Measurements from ENCODE around the gene HMBS. TPM values are rescaled to one million over a fixed set of nuclear protein-coding genes. Genes with fewer than 3 reads are reported as not detected.

Gene HMBS
- polyA plus RNA-seq, 1 donor (not counting 4 experiments of a cell fraction or from before 2014, with no cell fraction given) = 48.7 TPM

DNA sequence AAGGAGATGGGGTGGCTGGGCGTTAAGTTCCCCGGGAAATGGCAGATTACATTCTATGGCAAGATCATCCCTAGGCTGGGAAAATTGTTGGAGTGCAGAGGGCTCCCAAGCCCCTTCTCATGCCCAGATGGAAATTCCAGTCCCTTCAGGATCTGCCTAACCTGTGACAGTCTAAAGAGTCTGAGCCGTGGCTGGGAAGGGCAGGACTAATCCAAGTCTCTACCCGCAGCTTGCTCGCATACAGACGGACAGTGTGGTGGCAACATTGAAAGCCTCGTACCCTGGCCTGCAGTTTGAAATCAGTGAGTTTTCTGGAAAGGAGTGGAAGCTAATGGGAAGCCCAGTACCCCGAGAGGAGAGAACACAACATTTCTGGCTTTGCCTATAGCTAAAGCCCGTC lies 3.7 kb downstream of the HMBS start:
- no peak overlapping the region for H2AFZ ChIP-seq (ENCODE audit: control insufficient read depth, low read length)
- peaks cover 24 to 25% of the 10 kb centered on the region in 2 experiments for H3K36me3 ChIP-seq (ENCODE audit: control insufficient read depth in 2 of 2, extremely low read depth in 1 of 2, insufficient read depth in 2 of 2, low read length in 2 of 2)
- no peak for DNase-seq (ENCODE audit: low read depth, low spot score)
- H3K27ac ChIP-seq (ENCODE audit: control insufficient read depth, insufficient read depth, low read length) = no peak overlapping the region
- no peaks in the 10 kb centered on the region for H3K9me3 ChIP-seq (ENCODE audit: control insufficient read depth, low read depth, low read length)
- H3K9ac ChIP-seq (ENCODE audit: control insufficient read depth, extremely low read depth, insufficient read depth, low read length) = no peak overlapping the region
- no peaks in the 10 kb centered on the region for H3K9me1 ChIP-seq (ENCODE audit: control insufficient read depth, extremely low read depth, insufficient read depth, low read length)
- no peaks in the 10 kb centered on the region for H3K27me3 ChIP-seq (ENCODE audit: control insufficient read depth, extremely low read depth, insufficient read depth, low read length)
- FAIRE-seq = no peak
- peaks cover 33% of the 10 kb centered on the region for H3K4me1 ChIP-seq (ENCODE audit: control insufficient read depth, extremely low read depth, insufficient read depth, low read length)
- no peaks in the 10 kb centered on the region for H4K20me1 ChIP-seq (ENCODE audit: control insufficient read depth, extremely low read depth, insufficient read depth, low read length)
- dilution Hi-C loops (cut with MboI; ENCODE audit: extremely low pct_ligation_motif_present, low sequenced_read_pairs) = no loop called here
- H3K79me2 ChIP-seq (ENCODE audit: control insufficient read depth, insufficient read depth, low read length) = peaks cover 32% of the 10 kb centered on the region
- H3K4me3 ChIP-seq (ENCODE audit: control insufficient read depth in 2 of 3, extremely low read depth in 1 of 3, insufficient read depth in 2 of 3, low read depth in 1 of 3, low read length in 3 of 3) = no peak overlapping the region
- no peak overlapping the region for H3K4me2 ChIP-seq (ENCODE audit: control insufficient read depth, extremely low read depth, insufficient read depth, low read depth, low read length)
- TF ChIP-seq, protein P1, sequence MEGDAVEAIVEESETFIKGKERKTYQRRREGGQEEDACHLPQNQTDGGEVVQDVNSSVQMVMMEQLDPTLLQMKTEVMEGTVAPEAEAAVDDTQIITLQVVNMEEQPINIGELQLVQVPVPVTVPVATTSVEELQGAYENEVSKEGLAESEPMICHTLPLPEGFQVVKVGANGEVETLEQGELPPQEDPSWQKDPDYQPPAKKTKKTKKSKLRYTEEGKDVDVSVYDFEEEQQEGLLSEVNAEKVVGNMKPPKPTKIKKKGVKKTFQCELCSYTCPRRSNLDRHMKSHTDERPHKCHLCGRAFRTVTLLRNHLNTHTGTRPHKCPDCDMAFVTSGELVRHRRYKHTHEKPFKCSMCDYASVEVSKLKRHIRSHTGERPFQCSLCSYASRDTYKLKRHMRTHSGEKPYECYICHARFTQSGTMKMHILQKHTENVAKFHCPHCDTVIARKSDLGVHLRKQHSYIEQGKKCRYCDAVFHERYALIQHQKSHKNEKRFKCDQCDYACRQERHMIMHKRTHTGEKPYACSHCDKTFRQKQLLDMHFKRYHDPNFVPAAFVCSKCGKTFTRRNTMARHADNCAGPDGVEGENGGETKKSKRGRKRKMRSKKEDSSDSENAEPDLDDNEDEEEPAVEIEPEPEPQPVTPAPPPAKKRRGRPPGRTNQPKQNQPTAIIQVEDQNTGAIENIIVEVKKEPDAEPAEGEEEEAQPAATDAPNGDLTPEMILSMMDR (optimal IDR thresholded peaks at IDR 0.05 in 1 of 3, IDR thresholded peaks at IDR 0.05 in 1 of 3, conservative IDR thresholded peaks at IDR 0.05 in 1 of 3; ENCODE audit: extremely low read depth in 1 of 3, insufficient read depth in 2 of 3, low read length in 3 of 3) = no peak
- TF ChIP-seq EZH2 (IDR thresholded peaks at IDR 0.05; ENCODE audit: low read length) = no peak

DNA sequence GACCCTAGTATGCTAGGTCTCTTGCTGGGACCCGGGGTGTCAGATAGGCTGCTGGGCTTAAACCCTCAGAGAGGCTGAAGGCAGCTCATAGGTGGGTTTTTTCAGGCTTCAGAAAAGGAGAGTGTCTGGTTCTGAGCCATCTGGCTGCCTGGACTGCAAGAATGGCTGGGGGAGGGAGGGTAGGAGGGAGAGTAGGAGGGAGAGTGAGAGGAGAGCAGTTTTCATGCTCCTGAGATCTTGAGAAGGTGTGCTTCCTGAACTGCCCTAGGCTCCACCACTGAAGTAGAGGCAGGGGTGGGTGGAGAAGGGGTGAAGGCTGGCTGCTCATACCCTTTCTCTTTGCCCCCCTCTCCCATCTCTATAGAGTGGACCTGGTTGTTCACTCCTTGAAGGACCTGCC lies 4.6 kb downstream of the HMBS start:
- Histone ChIP-seq H3K4me3 (ENCODE audit: control insufficient read depth in 2 of 3, extremely low read depth in 1 of 3, insufficient read depth in 2 of 3, low read depth in 1 of 3, low read length in 3 of 3) (no peak overlapping the region), H3K27me3 (ENCODE audit: control insufficient read depth, extremely low read depth, insufficient read depth, low read length) (no peaks in the 10 kb centered on the region), H3K4me1 (ENCODE audit: control insufficient read depth, extremely low read depth, insufficient read depth, low read length) (peaks cover 36% of the 10 kb centered on the region), H3K27ac (ENCODE audit: control insufficient read depth, insufficient read depth, low read length) (no peak overlapping the region), H3K79me2 (ENCODE audit: control insufficient read depth, insufficient read depth, low read length) (peaks cover 42% of the 10 kb centered on the region), H4K20me1 (ENCODE audit: control insufficient read depth, extremely low read depth, insufficient read depth, low read length) (no peaks in the 10 kb centered on the region), H3K4me2 (ENCODE audit: control insufficient read depth, extremely low read depth, insufficient read depth, low read depth, low read length) (no peak overlapping the region), H3K9ac (ENCODE audit: control insufficient read depth, extremely low read depth, insufficient read depth, low read length) (no peak overlapping the region), H3K9me3 (ENCODE audit: control insufficient read depth, low read depth, low read length) (no peaks in the 10 kb centered on the region), H2AFZ (ENCODE audit: control insufficient read depth, low read length) (no peak overlapping the region), H3K9me1 (ENCODE audit: control insufficient read depth, extremely low read depth, insufficient read depth, low read length) (no peaks in the 10 kb centered on the region), H3K36me3 (ENCODE audit: control insufficient read depth in 2 of 2, extremely low read depth in 1 of 2, insufficient read depth in 2 of 2, low read length in 2 of 2) (peaks cover 24 to 25% of the 10 kb centered on the region in 2 experiments)
- TF ChIP-seq, protein P1 (optimal IDR thresholded peaks at IDR 0.05 in 1 of 3, IDR thresholded peaks at IDR 0.05 in 1 of 3, conservative IDR thresholded peaks at IDR 0.05 in 1 of 3; ENCODE audit: extremely low read depth in 1 of 3, insufficient read depth in 2 of 3, low read length in 3 of 3) = no peak
- TF ChIP-seq EZH2 (IDR thresholded peaks at IDR 0.05; ENCODE audit: low read length) = no peak
- dilution Hi-C loops (cut with MboI; ENCODE audit: extremely low pct_ligation_motif_present, low sequenced_read_pairs) = no loop called here
- FAIRE-seq (no peak), DNase-seq (ENCODE audit: low read depth, low spot score) (no peak)

All from keratinocyte (primary cell).